PC-3 (cell line): Measurements from ENCODE around the gene KCNQ1.

Experiments used
- CTCF ChIP-seq: fragments of 300-600 bp; sonication (generic); conservative IDR thresholded peaks from 2 replicates; pipeline ENCODE4 v1.5.1; 2017; ENCODE audit warnings: antibody characterized with exemption, low read depth, mild to moderate bottlenecking, low read length
- EZH2 ChIP-seq: fragments of 300-600 bp; sonication (generic); IDR thresholded peaks from one replicate; pipeline ENCODE4 v1.6.1; 2017; ENCODE audit warnings: antibody characterized with exemption, mild to moderate bottlenecking, low read length; ENCODE audit not compliant: unreplicated experiment

- no peak for TF ChIP-seq CTCF
- no peak for TF ChIP-seq EZH2
Observed at GRCh38 chr11:2722955-2723354, 278.1 kb downstream of the KCNQ1 start.
